NCI-H82 treated with DMSO at 0.1 percent for 48 hours (cell line): ENCODE measurements around the gene NINJ2.
A peak's percentile ranks its signal among the peaks of the same experiment; 100 is the strongest.

ENCODE experiments used
- DNase-seq: peaks from one replicate; lab custom pipeline; 2025; ENCODE audit not compliant: unreplicated experiment; lab: John Stamatoyannopoulos, UW

The NINJ2 gene

DNA sequence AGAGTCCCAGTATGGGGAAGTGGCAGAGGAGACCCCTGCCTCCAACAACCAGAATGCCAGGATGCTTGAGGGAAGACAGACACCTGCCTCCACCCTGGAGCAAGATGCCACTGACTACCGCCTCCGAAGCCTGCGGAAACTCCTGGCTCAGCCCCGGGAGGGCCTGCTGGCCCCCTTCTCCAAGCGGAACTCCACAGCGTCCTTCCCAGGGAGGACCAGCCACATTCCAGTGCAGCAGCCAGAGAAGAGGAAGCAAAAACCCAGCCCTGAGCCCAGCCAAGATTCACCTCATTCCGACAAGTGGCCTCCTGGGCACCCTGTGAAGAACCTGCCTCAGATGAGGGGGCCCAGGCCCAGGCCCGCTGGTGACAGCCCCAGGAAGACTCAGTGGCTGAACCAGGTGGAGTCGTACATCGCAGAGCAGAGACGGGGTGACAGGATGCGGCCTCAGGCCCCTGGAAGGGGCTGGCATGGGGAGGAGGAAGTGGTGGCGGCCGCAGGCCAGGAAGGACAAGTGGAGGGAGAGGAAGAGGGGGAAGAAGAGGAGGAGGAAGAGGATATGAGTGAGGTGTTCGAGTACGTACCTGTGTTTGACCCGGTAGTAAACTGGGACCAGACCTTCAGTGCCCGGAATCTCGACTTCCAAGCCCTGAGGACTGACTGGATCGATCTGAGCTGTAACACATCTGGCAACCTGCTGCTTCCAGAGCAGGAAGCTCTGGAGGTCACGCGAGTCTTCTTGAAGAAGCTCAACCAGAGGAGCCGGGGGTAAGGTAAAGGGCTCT is 109.8 kb downstream of the NINJ2 start:
- no peak for DNase-seq

DNA sequence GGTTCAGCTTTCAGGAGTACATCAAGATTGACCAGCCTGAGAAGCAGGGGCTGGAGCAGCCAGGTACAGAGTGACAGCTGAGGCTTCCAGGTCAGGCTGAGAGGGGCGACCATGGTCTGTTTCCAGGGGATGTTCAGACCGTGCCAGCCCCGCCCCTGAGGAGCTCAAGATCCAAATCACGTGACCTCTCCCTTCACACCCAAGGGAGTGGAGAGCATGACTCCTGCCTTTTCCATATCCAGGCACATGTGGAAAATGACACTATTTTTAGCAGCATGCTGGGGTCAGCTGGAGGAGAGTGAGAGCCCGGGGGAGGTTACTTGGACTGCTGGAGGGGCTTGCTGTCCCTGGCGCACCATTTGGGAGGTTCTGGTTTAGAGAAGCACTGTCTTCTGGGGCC is 110.8 kb downstream of the NINJ2 start:
- DNase-seq, result no peak

DNA sequence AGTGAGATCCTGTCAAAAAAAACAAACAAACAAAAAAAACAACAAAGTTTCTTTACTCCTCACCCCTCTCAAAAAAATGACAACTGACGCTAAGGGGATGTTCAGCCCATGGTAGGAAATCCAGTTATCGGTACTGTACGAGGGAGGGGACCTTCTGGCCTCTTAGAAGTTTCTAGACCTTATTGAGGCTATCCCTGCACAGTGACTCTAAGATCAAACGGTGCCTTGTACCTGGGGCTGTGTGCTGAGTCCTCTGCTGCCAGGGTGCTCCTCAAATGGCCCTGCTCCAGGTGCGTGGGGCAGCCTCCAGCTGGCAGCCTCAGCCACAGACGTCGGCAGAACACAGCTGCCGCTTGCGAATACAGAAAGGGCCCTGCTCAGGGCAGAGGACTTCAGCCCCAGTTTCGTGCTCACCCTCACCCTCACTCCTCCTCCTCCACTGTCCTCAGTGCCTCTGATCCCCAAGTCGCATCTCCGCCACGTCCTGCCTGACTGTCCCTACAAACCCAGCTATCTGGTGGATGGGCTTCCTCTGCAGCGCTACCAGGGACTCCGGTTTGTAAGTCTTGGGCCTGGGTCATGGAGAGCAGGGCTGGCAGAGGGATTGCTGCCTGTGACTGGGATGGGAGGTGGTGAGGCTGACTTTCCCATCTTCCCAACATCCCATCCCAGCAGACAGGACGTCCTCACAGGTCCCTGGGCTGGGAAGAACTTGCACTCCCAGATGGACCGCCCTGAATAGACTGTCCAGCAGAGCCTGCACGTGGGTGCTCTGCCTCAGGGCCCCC is 112.6 kb downstream of the NINJ2 start:
- no peak for DNase-seq

DNA sequence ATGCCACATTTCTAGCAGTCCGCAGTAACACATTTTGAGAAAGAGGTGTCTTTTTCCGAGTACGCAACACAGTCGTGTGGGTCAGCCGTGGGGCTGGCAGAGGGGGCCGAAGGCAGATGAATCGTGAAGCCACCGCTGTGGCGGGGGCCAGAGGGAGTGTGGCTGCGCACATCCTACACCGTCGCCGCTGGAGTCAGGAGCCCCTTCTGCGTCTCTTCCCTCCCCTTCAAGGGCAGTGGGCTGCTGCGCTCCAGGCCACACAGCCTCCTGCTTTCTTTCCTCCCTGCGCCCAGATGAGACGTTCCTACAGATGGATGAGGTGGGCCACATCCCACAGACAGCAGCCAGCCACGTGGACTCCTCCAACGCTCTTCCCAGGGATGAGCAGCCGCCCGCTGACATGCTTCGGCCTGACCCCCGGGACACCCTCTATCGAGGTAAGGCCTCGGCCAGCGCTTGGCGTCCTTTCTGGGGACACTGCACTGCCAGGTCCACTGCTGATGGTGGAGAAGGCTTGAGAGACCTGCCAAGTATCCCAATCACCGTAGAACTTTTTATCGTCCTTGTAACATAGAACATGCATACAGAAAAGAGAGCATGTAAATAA is 113.7 kb downstream of the NINJ2 start:
- no peak for DNase-seq

DNA sequence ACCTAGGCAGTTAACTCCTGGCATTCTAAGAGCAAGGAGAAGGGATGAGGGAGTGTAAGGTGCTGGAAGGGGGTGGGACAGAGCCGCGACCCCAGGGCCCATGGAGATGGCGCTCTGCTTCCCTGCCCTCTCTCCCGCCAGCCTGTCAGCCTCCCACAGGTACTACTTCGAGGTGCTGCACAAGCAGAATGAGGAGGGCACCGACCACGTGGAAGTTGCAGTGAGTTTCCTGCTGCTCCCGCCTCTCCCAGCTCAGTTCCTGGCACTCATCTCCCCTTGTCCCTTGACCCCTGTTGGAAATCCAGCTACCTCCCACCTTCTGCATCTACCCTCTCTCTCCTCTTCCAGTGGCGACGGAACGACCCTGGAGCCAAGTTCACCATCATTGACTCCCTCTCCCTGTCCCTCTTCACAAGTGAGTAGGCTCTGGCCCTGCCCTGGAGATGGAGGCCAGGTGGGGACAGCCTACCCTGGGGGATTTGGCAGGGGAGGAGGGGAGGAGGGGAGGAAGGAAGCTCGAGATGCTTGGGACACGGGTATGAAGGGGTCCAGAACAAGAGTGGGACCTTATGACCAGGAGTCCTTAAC is 115.3 kb downstream of the NINJ2 start:
- no peak for DNase-seq

DNA sequence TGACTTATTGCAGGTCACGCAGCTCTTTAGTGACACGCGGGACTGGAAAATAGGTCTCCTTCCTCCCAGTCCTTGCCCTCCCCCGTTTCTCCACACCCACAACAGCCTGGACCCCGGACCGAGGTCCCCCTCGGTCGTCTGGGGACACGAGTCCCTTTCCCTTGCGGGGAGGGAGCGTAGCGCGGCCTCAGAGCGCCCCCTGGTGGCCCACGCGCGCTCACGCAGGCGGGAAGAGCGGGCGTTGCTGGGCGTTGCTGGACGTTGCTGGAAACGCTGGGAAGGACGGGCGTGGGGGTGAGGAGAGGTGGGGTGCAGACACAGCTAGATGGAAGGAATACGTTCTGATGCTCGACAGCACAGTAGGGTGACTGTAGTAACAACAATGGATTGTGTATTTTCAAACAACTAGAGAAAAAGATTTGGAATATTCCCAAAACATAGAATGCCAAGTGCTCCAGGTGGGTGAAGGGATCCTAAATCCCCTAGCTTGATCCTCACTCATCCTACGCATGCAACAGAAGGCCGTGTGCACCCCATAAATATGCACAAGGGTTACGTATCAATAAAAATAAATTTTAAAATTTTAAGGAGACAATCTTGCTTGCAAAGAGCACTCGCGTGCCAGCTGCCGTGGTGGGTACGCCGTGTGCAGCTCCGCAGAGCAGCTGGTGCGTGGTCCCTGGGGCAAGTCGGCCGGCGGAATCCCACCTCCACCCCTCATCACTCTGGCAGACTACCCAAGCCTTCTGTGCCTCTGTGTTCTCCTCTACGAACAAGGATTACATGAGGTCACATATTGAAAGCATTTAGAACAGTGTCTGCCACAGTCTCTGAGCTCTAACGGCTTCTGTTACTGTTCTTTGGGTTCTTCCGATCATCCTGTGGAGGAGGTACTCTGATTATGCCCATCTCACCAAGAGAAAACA is 116.1 kb downstream of the NINJ2 start:
- peak; percentile 6 for DNase-seq

DNA sequence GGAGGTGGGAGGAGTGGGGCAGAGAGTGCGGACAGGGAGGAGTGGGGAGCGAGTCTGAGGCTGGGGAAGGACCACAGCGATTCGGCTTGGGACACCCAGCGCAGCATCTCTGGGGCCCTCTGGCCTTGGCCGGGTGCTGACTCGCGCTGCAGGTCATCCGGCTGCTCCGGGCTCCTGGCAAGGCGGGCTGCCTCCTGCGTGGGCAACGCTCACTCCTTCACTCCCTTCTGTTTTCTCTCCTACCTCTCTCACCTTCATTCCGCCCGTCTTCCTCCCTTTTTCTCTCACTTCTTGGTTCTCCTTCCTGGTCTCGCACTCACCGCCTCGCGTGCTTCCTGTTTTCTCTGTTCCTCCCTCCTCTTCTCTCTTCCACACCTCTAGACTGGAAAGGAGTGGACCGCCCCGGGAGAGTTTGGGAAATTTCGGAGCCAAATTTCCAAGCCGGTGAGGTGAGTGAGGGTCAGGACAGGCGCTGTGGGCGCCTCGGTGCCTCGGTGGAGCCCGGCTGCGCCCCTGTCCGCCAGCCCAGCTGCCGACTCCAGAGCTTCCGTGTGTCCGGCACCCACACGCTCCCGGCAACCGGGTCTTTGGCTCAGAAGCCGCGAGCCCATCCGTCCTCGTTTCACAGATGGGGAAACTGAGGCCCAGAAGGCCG is 116.9 kb downstream of the NINJ2 start:
- DNase-seq, result no peak

DNA sequence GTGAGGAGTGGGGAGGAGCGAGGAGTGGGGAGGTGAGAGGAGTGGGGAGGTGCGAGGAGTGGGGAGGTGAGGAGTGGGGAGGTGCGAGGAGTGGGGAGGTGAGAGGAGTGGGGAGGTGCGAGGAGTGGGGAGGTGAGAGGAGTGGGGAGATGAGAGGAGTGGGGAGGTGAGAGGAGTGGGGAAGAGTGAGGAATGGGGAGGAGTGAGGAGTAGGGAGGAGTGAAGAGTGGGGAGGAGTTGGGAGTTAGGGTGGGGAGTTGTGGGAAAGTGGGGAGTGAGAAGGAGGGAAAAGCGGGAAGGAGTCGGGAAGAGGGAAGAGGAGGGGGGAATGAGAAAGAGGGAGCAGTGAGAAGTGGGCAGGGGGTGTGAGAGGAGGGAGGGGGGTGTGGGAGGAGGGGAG is 117.4 kb downstream of the NINJ2 start:
- DNase-seq, result no peak

DNA sequence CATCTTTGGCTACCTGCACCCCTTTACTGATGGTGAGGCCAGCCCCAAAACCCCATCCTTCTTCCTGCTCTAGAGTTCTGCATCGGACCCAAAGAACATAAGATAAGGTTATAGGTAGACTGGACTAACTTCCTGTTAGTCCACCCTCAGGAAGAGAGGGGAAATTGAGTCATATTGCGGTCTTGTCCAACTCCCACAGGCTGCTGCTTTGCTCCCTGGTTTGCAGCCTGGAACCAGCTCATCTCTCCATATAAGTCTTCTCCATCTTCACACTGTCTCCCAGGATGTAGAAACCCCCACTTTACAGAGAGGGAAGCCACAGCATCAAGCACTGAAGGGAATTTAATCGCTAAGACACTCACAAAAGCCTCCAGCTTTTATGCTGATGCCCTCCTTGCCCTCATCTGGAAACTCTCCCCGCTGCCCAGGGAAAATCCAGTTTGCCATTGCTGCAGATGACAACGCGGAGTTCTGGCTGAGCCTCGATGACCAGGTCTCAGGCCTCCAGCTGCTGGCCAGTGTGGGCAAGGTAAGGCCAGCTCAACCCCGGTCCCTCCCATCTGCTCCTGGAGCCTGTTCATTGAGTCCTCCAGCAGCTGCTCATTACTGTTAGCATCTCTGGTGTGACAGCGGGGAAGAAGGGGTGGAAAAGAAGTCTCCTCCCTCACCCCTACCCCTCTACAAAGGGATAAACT is 118.2 kb downstream of the NINJ2 start:
- DNase-seq, result no peak

DNA sequence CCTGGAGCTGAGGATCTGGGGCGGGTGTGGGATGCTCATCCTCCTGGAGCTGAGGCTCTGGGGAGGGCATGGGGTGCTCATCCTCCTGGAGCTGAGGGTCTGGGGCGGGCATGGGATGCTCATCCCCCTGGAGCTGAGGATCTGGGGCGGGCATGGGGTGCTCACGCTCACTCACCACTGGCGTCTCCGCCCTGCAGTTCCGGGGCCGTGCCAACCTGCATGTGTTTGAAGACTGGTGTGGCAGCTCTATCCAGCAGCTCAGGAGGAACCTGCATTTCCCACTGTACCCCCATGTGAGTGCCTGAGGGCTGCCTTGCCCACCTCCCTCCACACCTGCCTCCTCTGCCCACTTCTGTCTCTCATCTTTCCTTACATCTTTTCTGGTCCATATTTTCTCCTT is 119.1 kb downstream of the NINJ2 start:
- no peak for DNase-seq

DNA sequence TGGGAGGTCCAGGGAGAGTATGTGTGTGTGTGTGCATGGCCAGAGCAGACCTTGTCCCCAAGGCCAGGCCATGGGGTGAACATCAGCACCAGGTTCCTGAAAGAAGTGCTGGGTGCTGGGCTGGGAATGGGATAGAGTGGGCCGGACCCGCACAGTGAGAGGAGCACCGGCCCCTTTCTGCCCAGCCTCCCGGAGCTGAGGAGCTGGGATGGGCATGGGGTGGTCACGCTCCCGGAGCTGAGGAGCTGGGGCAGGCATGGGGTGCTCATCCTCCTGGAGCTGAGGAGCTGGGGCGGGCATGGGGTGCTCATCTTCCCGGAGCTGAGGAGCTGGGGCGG is 120.2 kb downstream of the NINJ2 start:
- no peak for DNase-seq

DNA sequence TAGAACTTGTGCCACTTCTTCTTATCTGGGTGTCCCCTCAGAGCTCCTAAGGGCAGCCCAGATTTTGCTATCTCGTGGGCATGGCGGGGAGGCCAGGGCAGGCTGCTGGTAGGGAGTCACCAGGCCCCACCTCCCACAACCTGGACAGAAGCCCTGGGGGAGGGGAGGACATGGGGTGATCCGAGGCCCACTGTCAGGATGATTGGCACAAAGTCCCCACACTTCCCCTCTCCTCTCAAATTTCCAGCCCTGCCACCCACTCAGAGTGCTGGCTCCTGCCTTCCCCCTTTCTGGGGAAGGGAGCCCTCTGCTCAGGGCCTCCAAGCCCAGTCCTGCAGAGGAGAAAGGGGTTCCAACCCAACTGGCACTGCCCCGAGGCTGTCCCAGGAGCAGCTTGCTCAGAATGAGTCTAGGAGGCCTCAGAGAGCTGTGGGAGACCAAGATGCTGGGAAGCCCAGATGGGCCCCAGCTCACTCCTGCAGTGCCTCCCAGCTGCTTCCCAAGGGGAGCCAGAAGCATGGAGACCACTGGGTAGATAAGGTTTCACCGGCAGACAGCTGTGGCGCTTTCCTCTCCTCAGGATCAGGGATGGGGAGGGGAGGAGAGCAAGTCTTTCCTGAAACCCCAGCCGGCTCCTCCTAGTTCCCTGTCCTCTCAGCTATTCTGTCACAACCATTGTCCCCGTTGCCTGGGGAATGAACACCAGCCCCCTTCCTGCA is 120.7 kb downstream of the NINJ2 start:
- no peak for DNase-seq

DNA sequence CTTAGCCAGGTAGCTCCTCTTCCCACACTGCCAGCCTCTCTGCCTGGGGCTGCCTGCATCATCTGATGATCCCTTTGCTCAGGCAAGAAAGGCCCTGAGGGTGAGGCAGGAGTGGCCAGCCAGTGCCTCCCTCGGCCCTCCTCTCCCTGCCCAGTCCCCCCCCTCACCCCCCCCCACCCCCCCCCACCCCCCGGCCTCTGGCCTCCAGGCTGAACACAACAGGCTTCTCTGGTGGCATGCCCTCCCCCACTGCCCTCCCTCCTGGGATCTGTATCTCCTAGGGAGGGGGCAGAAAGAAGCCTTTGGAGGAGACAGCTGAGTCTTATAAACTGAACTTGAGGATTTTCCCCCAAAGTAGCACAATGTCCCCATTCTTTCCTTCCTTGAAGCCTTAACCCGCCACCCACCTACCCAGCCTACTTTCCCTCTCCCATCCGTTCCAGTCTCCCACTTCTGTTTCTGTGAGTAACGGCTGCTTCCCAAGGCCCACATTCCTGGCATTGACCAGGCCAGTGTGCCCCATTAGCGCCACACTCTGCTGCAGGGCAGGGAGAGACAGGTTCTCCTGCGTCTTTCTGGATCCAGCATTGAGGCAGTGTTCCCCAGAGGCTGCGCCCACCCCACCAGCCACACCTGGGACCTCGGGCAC is 121.4 kb downstream of the NINJ2 start:
- DNase-seq, result no peak

DNA sequence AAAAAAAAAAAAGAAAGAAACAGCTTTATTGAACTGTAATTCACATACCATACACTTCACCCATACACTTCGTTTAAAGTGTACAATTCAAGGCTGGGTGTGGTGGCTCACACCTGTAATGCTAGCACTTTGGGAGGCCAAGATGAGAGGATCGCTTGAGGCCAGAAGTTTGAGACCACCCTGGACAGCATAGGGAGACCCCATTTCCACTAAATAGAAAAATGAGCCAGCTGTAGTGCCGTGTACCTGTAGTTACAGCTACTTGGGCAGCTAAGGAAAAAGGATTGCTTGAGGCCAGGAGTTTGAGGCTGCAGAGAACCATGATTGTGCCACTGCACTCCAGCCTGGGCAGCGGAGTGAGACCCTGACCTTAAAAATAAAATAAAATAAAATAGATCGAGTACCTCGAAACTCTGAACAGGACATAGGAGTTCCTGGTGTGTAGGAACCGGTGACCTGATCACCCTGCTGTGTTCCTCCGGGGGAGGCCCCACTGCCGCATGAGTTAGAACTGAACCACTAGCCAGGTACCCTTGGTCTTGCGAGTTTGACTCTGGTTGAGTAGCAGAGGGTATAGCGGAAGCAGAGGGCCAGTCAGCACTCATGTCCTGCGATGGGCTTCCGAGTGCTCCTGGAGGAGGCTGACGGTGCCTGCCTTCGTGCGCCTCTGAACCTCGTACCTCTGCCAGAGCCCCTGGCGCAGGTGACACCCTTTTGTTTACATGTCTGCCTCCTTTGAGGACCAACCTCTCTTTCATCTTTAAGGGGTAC is 123.5 kb downstream of the NINJ2 start:
- DNase-seq, result no peak

DNA sequence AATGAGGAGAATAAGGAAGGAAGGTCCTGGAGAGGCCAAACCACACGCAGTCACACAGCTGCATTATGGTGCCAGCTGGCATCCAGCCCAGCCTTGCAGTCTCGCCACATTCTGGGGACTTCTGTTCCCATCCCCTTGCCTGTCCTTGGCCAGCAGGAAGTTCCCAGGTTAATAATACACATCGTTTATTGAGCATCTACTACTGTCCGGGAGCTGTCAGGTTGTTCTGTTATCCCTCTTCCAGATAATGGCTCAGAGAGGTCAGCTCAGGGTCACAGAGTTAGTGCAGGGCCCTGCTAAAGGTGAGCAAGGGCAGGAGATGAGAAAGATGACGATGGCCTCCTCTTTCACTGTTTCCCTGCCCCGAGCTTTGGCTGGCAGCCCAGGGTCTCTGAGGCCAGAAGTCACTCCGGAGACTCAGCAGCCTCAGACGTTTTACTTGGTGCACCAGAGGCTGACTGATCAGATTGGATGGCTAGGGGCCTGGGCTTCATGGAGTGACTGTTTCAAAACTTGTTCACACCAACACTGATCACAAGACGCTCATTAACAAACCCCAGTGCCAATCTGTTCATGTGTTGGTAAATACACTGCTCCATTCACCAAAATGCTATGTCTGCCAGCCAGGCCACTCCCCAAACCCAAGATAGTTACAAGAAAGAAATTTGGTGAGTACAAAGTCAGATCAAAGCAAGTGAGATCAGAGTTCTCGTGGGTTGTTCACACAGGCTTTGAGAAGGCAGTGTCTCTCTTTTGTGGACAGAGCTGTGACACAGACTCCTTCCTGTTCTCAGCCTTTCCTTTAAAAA is 124.3 kb downstream of the NINJ2 start:
- DNase-seq, result no peak

DNA sequence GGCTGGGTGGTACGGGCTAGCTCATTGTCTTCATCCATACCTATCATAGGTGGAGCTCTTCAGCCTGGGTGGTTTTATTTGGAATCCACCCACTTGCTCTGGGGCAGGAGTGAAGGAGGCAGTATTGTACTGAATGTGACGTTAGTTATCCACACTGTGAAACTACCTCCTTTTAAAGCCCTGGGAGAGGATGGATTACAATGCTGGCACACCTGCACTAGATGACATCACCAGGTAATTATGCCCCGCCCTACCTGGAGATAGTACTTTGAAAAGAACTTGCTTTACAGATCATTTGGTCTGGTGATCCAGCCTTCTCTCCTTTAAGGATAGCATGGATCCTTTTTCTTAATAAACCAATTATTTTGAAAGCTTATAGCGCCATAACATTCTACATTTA is 125.5 kb downstream of the NINJ2 start:
- no peak for DNase-seq

DNA sequence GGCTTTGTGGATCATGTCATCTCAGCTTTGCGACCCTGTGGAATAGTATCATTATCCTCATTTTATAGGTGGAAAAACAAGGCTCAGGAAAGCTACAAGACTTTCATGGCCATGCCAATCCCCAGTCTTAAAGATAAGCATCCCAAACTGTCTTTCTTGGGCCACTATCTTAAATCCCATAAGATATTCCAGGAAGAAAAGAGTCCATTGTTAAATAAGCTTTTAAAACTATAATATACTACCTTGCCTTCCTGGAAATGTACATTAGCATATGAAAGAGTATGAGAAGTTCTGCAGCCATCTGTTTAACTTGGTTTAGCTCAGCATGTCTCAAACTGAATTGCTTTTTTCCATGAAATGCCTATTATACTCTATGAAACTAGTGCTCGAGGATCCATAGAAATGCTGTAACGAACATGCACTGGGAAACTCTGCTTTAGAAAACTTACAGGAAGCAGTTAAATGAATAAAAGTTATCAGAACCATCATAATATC is 126.4 kb downstream of the NINJ2 start:
- no peak for DNase-seq
